T47D (cell line): ENCODE measurements around the gene CALML5.

Experiments used
- DNase-seq, 2 experiments: peaks; one replicate each; pipeline versions ENCODE4 v3.0.0 to v3.0.0-alpha.2; 2011 to 2012; ENCODE audit warnings: low read depth in 1 of 2, low spot score in 1 of 2
- JUND ChIP-seq: IDR thresholded peaks from 2 replicates; pipeline ENCODE4 v1.6.1; 2012; ENCODE audit warnings: low read depth
- in situ Hi-C: cut with HindIII; loops from 2 replicates; pipeline ENCODE4 v1.10.0; 2016; ENCODE audit warnings: low sequenced_read_pairs, low pct_unique_long_range_greater_than_20kb

CALML5 gene, protein sequence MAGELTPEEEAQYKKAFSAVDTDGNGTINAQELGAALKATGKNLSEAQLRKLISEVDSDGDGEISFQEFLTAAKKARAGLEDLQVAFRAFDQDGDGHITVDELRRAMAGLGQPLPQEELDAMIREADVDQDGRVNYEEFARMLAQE

DNA sequence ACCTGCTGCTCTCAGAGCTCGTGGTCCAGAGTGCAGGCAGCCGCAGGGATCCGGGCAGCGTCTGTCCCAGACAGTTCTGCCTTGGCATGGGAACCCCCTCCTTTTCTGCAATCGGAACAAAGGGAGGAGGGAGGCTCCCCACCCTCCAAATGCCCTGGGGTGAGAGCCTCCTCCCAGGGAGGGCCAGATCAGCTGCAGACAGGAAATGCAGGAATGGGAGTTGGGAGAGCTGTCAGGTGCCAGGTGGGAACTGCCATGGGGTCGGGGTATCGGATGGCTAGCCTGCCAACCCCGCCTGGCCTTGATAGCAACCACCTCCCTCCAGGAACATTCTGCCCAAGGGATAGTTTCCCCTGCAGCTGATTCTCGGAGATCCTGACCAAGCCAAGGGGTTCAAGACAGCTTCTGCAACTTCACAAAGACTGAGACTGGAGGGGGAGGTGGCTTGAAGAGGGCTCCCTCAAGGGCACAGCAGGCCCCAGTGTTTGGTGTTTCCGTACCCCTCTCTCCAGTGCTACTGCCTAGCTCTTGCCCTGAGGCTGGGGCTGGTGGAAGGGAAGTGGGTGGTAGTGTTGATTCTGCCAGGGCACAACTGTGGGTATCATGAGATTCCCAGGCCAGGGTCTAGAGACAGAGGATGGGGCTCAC, at the start of gene CALML5:
Gene CALML5 (minus strand): TSS at position 78 of the 648 bp plus-strand sequence. CDS start 132 bp downstream, outside the sequence.
- in situ Hi-C loops, result no loop called here
- no peak for TF ChIP-seq JUND
- DNase-seq, result no peak

DNA sequence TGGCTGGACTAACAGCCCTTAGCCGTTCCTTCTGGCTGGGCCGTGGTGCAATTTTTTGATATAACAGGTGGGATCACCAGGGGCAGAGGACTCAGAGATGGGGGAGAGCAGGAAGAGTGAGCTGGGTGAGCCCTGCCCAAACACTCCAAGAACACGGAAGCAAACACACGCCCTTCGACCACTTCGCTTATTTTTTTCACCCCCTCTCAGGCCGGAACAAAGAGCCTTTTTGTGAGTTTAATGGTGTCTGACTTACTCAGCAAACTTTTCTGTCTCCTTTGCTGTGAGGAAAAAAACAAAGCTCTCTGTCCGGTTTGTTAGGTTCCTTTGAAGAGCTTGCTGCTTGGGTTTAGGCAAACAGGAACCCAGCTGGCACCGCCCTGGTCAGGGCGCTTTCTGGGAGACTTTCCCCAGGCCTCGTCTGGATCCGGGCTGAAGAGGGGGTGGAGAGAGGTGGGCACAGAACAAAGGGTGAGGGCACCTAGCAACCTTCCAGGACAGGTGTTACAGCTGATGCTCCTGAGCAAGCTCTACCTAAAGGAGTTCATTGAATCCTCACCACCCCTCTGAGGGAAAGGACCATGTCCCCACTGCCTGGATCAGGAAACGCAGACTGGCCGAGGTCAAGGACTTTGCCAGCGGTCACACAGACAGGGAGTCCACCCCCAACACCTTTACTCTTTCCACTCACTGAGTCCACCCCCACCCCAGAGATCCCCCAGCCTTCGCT, 48.7 kb upstream of the CALML5 start:
- peak; percentile 83 to 87 for DNase-seq
- TF ChIP-seq JUND, result no peak
- in situ Hi-C loops, result no loop called here

DNA sequence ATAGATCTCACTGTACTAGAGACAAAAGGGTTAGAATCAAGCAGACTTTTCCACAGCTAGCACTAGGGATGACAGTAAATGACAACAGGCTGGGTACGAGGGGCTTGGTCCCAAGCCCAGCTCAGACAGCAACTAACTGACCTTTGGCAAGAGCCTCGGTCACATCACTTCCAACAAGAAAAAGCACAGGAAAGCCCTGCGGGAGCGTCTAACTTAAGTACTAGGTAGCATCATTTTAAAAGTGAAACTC, 48.2 kb upstream of the CALML5 start:
- no peak for DNase-seq
- no peak for TF ChIP-seq JUND
- in situ Hi-C loops, result no loop called here

DNA sequence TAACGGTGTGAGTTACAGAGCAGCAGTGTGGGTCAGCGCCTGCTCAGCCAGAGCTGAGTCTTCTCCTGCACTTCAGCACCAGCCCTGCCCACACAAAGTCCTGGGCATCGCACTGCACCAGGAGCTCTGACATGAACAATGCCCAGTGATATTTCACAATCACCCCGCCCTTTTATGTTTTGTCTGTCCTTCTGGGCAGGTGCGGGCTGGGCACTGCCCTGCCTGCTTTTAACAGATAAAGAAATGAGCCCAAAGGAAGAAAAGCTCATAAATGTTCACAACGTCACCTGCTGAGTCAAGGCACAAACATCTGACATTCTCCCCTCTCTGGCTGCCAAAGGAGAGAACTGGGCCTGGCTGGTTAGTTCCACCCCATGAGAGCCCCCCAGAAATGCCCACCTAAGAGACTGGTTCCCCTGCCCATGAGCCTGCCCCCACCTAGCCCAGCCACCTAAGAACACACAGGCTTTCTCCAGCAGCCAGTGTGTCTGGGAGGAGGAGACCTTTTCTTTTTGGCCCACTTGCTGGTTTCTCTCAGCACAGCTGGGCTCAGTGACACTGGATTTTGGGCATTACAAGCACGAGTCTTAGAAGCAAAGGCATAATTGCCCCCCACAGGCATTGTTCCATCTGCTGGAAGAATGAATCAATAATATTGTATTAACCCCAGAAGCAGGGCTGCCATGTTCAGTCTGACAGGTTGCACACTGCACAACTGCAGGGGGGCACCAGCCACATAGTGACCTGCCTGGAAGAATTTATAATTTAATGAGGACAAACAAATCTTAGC, 47.7 kb upstream of the CALML5 start:
- in situ Hi-C loops, result no loop called here
- TF ChIP-seq JUND, result no peak
- DNase-seq, result peak; percentile 43 to 58

DNA sequence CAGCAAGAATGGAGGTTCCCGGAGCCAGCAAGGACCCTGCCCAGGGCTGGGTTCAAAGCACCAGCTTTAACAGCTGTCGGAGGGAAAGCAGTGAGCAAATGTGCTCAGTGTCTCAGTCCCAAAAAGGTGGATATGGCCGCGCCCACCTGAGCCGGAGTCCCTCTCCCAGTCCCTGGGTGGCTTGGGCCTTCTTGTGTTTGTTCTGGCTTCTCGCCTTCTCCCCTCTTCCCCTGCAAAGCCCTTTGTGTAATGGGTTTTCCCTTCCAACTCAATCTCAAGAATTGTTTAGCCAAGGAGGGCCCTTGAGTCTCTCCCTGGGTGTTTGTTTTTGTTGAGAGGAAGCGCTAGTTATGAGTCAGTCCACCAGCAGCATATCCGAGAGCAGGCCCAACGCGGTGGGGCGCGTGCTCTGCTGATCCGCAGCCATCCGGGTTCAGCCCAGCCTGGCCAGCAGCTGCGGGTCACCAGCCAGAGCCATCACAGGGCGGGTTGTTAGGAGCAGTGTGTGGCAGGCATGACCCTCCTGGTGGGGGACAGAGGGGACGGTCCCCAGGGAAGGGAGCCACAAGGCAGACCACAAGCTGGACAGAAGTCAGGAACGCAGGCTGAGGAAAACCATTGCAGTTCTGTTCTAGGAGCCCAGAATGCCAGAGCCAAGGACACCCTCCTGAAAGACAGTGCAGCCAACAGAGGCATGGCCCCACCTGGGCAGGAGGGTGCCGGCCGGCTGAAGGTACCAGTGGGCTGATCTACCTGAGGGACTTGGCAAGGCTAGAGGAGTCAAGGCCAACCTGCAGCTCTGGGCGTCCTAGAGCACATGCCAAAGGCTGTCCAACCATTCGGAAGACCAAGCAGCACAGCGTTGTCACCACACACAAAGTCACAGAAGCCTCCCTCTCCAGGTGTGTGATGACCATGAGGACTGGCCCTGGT, 46.7 kb upstream of the CALML5 start:
- no peak for DNase-seq
- TF ChIP-seq JUND, result no peak
- in situ Hi-C loops, result no loop called here

DNA sequence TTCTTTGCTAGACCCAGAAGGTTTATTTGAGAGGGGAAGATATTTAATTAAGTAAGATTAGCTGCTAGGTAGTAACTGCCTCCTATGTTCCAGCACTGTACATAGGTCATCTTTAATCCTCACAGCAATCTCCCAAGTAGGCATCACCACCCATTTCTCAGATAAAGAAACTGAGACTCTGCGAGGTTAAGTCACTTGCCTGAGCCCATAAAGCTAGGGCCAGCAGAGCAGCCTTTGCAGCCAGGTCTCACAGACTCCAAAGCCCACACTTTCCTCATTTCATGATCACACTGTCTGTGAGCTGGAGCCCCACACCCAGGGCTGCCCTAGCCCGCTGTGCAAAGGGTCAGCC, 46.0 kb upstream of the CALML5 start:
- TF ChIP-seq JUND, result no peak
- in situ Hi-C loops, result no loop called here
- DNase-seq, result no peak

DNA sequence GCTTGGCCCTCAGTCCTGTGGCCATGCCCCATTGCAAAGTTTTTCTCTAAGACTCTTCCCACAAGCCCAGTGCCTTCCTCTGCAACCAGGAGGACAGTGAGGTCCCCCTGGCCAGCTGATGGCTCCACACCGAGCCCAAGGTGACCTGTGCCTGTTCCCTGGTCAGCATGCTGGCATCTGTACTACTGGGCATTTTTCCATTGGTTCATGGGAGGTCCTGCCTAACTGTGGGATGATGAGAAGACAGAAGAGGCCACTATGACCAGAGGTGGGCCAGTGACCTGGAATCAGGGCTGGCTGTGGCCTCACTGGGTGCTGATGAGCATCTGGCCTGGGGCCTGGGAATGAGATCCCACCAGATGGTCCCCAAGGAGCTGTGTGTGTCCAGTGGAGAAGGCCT, 45.6 kb upstream of the CALML5 start:
- DNase-seq, result no peak
- in situ Hi-C loops, result no loop called here
- no peak for TF ChIP-seq JUND

DNA sequence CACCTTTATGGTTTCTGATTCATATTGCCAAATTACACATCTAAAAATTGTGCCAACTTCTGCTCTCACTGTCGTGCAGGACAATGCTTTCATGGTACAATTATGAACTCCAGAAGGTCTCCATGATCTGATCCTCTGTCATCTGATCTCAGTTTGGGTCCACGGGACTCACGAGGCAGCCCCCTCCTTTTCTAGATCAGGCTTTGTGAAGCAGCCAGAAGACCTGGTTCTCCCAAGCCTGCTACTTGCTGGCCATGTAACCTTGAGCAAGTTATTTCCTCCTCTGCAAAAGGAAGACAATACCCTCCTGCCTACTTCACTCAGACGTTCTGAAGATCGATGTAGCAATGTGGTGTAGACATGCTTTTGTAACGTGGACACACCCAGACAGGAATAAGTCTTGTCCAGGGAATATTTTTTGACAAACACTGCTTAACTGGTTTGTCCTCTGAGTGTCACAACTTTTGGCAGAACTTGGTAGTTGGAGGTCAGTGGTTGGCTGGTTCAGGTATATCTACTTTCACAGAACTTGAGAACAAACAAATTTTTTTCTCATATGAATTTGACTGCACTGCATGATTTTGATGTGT, 44.9 kb upstream of the CALML5 start:
- in situ Hi-C loops, result no loop called here
- peak in 1 of 2 experiments; percentile 70 for DNase-seq
- no peak for TF ChIP-seq JUND

DNA sequence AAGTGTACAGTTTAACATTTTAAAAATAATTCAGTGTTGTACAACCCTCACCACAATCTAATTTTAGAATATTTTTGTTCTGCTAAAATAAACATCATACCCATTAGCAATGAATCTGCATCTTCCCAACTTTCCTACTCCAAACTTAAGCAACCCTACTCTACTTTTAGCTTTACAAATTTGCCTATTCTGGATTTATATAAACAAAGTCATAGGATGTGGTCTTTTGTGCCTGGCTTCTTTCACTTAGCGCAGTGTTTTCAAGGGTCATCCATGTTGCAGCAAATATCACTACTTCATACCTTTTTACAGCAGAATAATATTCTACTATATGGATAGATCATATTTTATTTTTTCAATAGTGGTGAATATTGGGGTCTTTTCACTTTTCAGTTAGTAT, 44.3 kb upstream of the CALML5 start:
- no peak for TF ChIP-seq JUND
- no peak for DNase-seq
- in situ Hi-C loops, result no loop called here

DNA sequence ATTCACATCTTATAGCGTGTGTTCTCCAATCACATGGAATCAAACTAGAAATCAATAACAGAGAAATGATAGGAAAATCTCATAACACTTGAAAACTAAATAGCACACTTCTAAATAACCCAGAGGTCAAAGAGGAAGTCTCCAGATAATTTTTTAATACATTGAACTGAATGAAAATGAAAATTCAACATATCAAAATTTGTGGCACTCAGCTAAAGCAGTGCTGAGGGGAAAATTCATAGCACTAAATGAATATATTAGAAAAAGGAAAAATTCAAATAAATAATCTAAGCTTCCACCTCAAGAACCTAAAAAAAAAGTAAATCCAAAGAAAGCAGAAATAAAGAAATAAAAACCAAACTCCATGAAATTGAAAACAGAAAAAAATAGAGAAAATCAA, 42.7 kb upstream of the CALML5 start:
- in situ Hi-C loops, result no loop called here
- TF ChIP-seq JUND, result no peak
- DNase-seq, result no peak

DNA sequence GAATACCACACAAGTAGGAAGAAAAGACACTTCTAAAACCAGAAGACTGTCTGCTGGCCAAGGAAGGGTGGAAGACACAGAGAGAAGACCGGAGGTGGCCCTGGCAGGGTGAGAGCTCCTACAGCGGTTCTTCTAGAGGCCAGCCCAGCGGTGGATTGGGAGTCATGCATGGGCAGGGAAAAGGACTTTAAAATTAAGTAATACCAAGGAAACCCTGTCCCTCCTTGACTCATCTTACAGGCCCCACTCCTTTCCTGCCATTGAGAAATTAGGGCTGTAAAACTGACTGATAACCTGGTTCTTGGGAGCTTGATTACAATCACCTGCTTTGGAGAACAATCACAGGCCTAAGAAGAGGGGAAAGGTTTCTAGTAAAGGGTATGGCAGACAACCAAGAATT, 41.5 kb upstream of the CALML5 start:
- no peak for DNase-seq
- TF ChIP-seq JUND, result no peak
- in situ Hi-C loops, result no loop called here

DNA sequence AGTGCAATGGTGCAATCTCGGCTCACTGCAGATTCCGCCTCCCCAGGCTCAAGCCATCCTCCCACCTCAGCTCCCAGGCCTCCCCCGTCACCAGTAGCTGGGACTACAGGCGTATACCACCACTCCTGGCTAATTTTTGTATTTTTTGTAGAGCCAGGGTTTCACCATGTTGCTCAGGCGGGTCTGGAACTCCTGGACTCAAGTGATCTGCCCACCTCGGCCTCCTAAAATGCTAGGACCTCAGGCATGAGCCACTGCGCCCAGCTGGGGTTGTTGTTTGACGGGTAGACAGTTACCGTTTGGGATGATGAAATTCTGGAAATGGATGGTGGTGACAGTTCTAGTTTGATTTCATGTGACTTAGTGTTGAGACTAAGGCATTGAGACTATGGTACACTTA, 40.7 kb upstream of the CALML5 start:
- DNase-seq, result no peak
- in situ Hi-C loops, result no loop called here
- no peak for TF ChIP-seq JUND
